Measurements from ENCODE around the gene SLC10A2. TPM values are rescaled to one million over a fixed set of nuclear protein-coding genes. Genes with fewer than 3 reads are reported as not detected.

Gene SLC10A2
- total RNA-seq, 4 donors from 2014 or later, result not detected

DNA sequence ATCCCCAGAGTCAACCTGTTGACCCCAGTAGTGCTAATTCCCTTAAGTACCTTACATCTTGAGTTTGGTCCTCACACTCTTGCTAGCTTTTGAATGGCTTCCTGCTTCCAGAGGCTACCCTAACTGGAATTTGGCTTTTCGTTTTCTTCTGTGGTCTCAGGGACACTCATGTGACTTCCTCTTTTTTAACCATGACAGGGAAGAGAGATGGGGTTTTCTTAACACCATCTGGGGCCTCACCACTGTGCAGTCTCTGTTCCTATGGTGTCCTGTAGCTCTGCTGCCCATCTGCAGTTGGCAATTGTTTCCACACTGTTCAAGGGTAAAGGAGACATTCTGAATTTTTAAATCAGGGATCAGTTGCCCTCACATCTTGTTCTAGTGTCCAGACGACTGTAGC is 66.7 kb downstream of the SLC10A2 start:
- WGBS, 2 donors, result 55 to 58% methylated on average over 2 of the region's 2 CpGs
- no peak for DNase-seq (ENCODE audit: low spot score in 2 of 2)

More for the DNA sequence above, 66.7 kb downstream of the SLC10A2 start:
- TF ChIP-seq EP300 (IDR thresholded peaks at IDR 0.05) (no peak), CTCF (IDR thresholded peaks at IDR 0.05) (no peak), POLR2A (IDR thresholded peaks at IDR 0.05) (no peak)
- Histone ChIP-seq H3K4me1 (peaks cover 0 to 8% (median 0%) of the 10 kb centered on the region in 4 donors), H3K4me3 (no peak overlapping the region), H3K36me3 (no peaks in the 10 kb centered on the region), H3K27me3 (no peaks in the 10 kb centered on the region), H3K9me3 (peaks cover 0 to 4% (median 0%) of the 10 kb centered on the region in 4 donors), H3K27ac (peak overlapping the region in 3 of 4 donors; percentile 34 to 62 (median 52))

Other genes starting within 250 kb of the SLC10A2 start
- gene ERCC5, start 220.4 kb downstream of the SLC10A2 start, total RNA-seq, result 100 to 1,000 TPM in 2 of 4 donors, 10 to 100 TPM in 2; 47.1 to 113 (median 85.1) TPM

Measured in tibial nerve (tissue), 4 donors.